ENCODE data around the gene F3. TPM values are rescaled to one million over a fixed set of nuclear protein-coding genes. Genes with fewer than 3 reads are reported as not detected.
"Not testable (repeated sequence)": the region's sequence is repeated elsewhere in the genome, so short reads cannot be mapped to it uniquely, and the experiment has no call there.

Gene F3
- total and polyA plus RNA-seq, 3 experiments from 2014 or later, result 0.11 to 0.16 TPM; not detected in 1

GRCh38 chr1:94573917-94574316 lies 32.4 kb upstream of the F3 start:
- H3K4me3 Mint-ChIP-seq; POLR2A ChIA-PET; DNase-seq; H3K4me3 ChIP-seq (ENCODE audit: low read length); H3K36me3 ChIP-seq (ENCODE audit: insufficient read depth, low read length); H3K4me1 ChIP-seq (ENCODE audit: insufficient read depth, low read length); H3K9me3 ChIP-seq (ENCODE audit: low read length); H3K4me1 Mint-ChIP-seq; H3K27ac Mint-ChIP-seq; H3K27me3 ChIP-seq (ENCODE audit: insufficient read depth, low read length, poor library complexity, severe bottlenecking); H3K27ac ChIP-seq (ENCODE audit: low read depth, low read length); CTCF ChIA-PET: not testable (repeated sequence)
- Mint-ChIP-seq H3K36me3 (peaks cover 0 to 20% (median 0%) of the 10 kb centered on the region in 3 donors), H3K9me3 (peaks cover 18 to 45% (median 27%) of the 10 kb centered on the region in 5 donors), H3K27me3 (peaks cover 4 to 16% of the 10 kb centered on the region in 2 donors)

- Histone ChIP-seq H3K4me1 (ENCODE audit: insufficient read depth, low read length) (no peaks in the 10 kb centered on the region), H3K36me3 (ENCODE audit: insufficient read depth, low read length) (no peaks in the 10 kb centered on the region), H3K9me3 (ENCODE audit: low read length) (no peaks in the 10 kb centered on the region), H3K4me3 (ENCODE audit: low read length) (no peak overlapping the region), H3K27me3 (ENCODE audit: insufficient read depth, low read length, poor library complexity, severe bottlenecking) (no peaks in the 10 kb centered on the region), H3K27ac (ENCODE audit: low read depth, low read length) (no peak overlapping the region)
- peaks cover 0 to 15% (median 0%) of the 10 kb centered on the region in 3 donors for H3K36me3 Mint-ChIP-seq
- CTCF ChIA-PET, result no interaction called here
- peaks cover 0 to 11% of the 10 kb centered on the region in 2 donors for H3K27me3 Mint-ChIP-seq
- no peaks in the 10 kb centered on the region for H3K4me1 Mint-ChIP-seq
- no peak for DNase-seq
- no peak overlapping the region for H3K4me3 Mint-ChIP-seq
- peaks cover 12 to 36% (median 16%) of the 10 kb centered on the region in 5 donors for H3K9me3 Mint-ChIP-seq
- POLR2A ChIA-PET, result no interaction called here
- H3K27ac Mint-ChIP-seq, result no peak overlapping the region
Measured at GRCh38 chr1:94572780-94573179, 31.2 kb upstream of the F3 start.

- H3K4me1 ChIP-seq (ENCODE audit: insufficient read depth, low read length); DNase-seq; H3K36me3 ChIP-seq (ENCODE audit: insufficient read depth, low read length); H3K4me3 Mint-ChIP-seq; H3K9me3 ChIP-seq (ENCODE audit: low read length); H3K27ac ChIP-seq (ENCODE audit: low read depth, low read length); H3K4me1 Mint-ChIP-seq; H3K27ac Mint-ChIP-seq; H3K4me3 ChIP-seq (ENCODE audit: low read length); H3K36me3 Mint-ChIP-seq; H3K27me3 ChIP-seq (ENCODE audit: insufficient read depth, low read length, poor library complexity, severe bottlenecking); POLR2A ChIA-PET: not testable (repeated sequence)
- CTCF ChIA-PET, result interaction anchor here (0.7 kb wide), 1 partner anchor 74 kb away, joined by 4 read pairs; no protein-coding TSS in a partner anchor
- Mint-ChIP-seq H3K9me3 (peaks cover 5 to 29% (median 14%) of the 10 kb centered on the region in 5 donors), H3K27me3 (peaks cover 0 to 11% of the 10 kb centered on the region in 2 donors)
Measured at GRCh38 chr1:94570965-94571364, 29.4 kb upstream of the F3 start.

GRCh38 chr1:94568806-94569205 lies 27.2 kb upstream of the F3 start:
- Mint-ChIP-seq H3K27me3 (peaks cover 12 to 13% of the 10 kb centered on the region in 2 donors), H3K9me3 (peaks cover 5 to 29% (median 12%) of the 10 kb centered on the region in 5 donors)

GRCh38 chr1:94567975-94568607 lies 26.5 kb upstream of the F3 start:
- H3K27ac Mint-ChIP-seq; H3K4me1 Mint-ChIP-seq; H3K4me1 ChIP-seq (ENCODE audit: insufficient read depth, low read length); H3K27me3 ChIP-seq (ENCODE audit: insufficient read depth, low read length, poor library complexity, severe bottlenecking); POLR2A ChIA-PET; CTCF ChIA-PET; DNase-seq; H3K4me3 Mint-ChIP-seq; H3K36me3 ChIP-seq (ENCODE audit: insufficient read depth, low read length); H3K4me3 ChIP-seq (ENCODE audit: low read length); H3K36me3 Mint-ChIP-seq; H3K27ac ChIP-seq (ENCODE audit: low read depth, low read length); H3K9me3 ChIP-seq (ENCODE audit: low read length): not testable (repeated sequence)
- H3K27me3 Mint-ChIP-seq, result peaks cover 13 to 14% of the 10 kb centered on the region in 2 donors
- H3K9me3 Mint-ChIP-seq, result peaks cover 5 to 27% (median 11%) of the 10 kb centered on the region in 5 donors

More at GRCh38 chr1:94568806-94569205, 27.2 kb upstream of the F3 start:
- H3K27me3 ChIP-seq (ENCODE audit: insufficient read depth, low read length, poor library complexity, severe bottlenecking); DNase-seq; H3K4me3 Mint-ChIP-seq; H3K27ac Mint-ChIP-seq; H3K4me1 Mint-ChIP-seq; H3K36me3 Mint-ChIP-seq; POLR2A ChIA-PET; H3K27ac ChIP-seq (ENCODE audit: low read depth, low read length); CTCF ChIA-PET; H3K4me3 ChIP-seq (ENCODE audit: low read length); H3K4me1 ChIP-seq (ENCODE audit: insufficient read depth, low read length); H3K9me3 ChIP-seq (ENCODE audit: low read length); H3K36me3 ChIP-seq (ENCODE audit: insufficient read depth, low read length): not testable (repeated sequence)

- H3K36me3 ChIP-seq (ENCODE audit: insufficient read depth, low read length); H3K9me3 ChIP-seq (ENCODE audit: low read length); DNase-seq; CTCF ChIA-PET; H3K27me3 ChIP-seq (ENCODE audit: insufficient read depth, low read length, poor library complexity, severe bottlenecking); H3K27ac ChIP-seq (ENCODE audit: low read depth, low read length); H3K4me3 ChIP-seq (ENCODE audit: low read length); H3K4me1 Mint-ChIP-seq; POLR2A ChIA-PET; H3K4me1 ChIP-seq (ENCODE audit: insufficient read depth, low read length); H3K27ac Mint-ChIP-seq; H3K36me3 Mint-ChIP-seq; H3K4me3 Mint-ChIP-seq: not testable (repeated sequence)
- H3K9me3 Mint-ChIP-seq, result peaks cover 0 to 12% (median 10%) of the 10 kb centered on the region in 5 donors
- H3K27me3 Mint-ChIP-seq, result peaks cover 12 to 13% of the 10 kb centered on the region in 2 donors
Measured at GRCh38 chr1:94566436-94566835, 24.9 kb upstream of the F3 start.

GRCh38 chr1:94565901-94566300 lies 24.3 kb upstream of the F3 start:
- no peak for DNase-seq
- CTCF ChIA-PET, result no interaction called here
- peaks cover 0 to 9% (median 7%) of the 10 kb centered on the region in 5 donors for H3K9me3 Mint-ChIP-seq

GRCh38 chr1:94562519-94563260 lies 21.1 kb upstream of the F3 start:
- DNase-seq, result no peak
- Histone ChIP-seq H3K9me3 (ENCODE audit: low read length) (no peaks in the 10 kb centered on the region), H3K4me3 (ENCODE audit: low read length) (no peak overlapping the region), H3K27me3 (ENCODE audit: insufficient read depth, low read length, poor library complexity, severe bottlenecking) (no peaks in the 10 kb centered on the region), H3K36me3 (ENCODE audit: insufficient read depth, low read length) (no peaks in the 10 kb centered on the region), H3K27ac (ENCODE audit: low read depth, low read length) (no peak overlapping the region), H3K4me1 (ENCODE audit: insufficient read depth, low read length) (no peaks in the 10 kb centered on the region)
- Mint-ChIP-seq H3K36me3 (peaks cover 0 to 3% (median 0%) of the 10 kb centered on the region in 3 donors), H3K27ac (no peak overlapping the region), H3K4me3 (peak overlapping the region in 1 of 7 donors; percentile 30), H3K9me3 (peaks cover 0 to 4% (median 3%) of the 10 kb centered on the region in 5 donors), H3K27me3 (peaks cover 6 to 13% of the 10 kb centered on the region in 2 donors), H3K4me1 (no peaks in the 10 kb centered on the region)
- CTCF ChIA-PET, result no interaction called here
- POLR2A ChIA-PET, result no interaction called here

More at GRCh38 chr1:94565901-94566300, 24.3 kb upstream of the F3 start:
- Mint-ChIP-seq H3K4me1 (no peaks in the 10 kb centered on the region), H3K4me3 (no peak overlapping the region), H3K27ac (no peak overlapping the region), H3K27me3 (peaks cover 12 to 13% of the 10 kb centered on the region in 2 donors), H3K36me3 (peaks cover 0 to 3% (median 0%) of the 10 kb centered on the region in 3 donors)
- no peaks in the 10 kb centered on the region for H3K27me3 ChIP-seq (ENCODE audit: insufficient read depth, low read length, poor library complexity, severe bottlenecking)
- no peaks in the 10 kb centered on the region for H3K9me3 ChIP-seq (ENCODE audit: low read length)
- no peak overlapping the region for H3K4me3 ChIP-seq (ENCODE audit: low read length)
- POLR2A ChIA-PET, result no interaction called here
- H3K4me1 ChIP-seq (ENCODE audit: insufficient read depth, low read length), result no peaks in the 10 kb centered on the region
- H3K36me3 ChIP-seq (ENCODE audit: insufficient read depth, low read length), result no peaks in the 10 kb centered on the region
- H3K27ac ChIP-seq (ENCODE audit: low read depth, low read length), result no peak overlapping the region
